ENCODE measurements around the gene BAZ2B.
"Not testable (repeated sequence)": the region's sequence is repeated elsewhere in the genome, so short reads cannot be mapped to it uniquely, and the experiment has no call there.

The BAZ2B gene

GRCh38 chr2:159380685-159381239, 235.6 kb downstream of the BAZ2B start:
- DNase-seq (ENCODE audit: low spot score), result no peak
- TF ChIP-seq, protein P1, sequence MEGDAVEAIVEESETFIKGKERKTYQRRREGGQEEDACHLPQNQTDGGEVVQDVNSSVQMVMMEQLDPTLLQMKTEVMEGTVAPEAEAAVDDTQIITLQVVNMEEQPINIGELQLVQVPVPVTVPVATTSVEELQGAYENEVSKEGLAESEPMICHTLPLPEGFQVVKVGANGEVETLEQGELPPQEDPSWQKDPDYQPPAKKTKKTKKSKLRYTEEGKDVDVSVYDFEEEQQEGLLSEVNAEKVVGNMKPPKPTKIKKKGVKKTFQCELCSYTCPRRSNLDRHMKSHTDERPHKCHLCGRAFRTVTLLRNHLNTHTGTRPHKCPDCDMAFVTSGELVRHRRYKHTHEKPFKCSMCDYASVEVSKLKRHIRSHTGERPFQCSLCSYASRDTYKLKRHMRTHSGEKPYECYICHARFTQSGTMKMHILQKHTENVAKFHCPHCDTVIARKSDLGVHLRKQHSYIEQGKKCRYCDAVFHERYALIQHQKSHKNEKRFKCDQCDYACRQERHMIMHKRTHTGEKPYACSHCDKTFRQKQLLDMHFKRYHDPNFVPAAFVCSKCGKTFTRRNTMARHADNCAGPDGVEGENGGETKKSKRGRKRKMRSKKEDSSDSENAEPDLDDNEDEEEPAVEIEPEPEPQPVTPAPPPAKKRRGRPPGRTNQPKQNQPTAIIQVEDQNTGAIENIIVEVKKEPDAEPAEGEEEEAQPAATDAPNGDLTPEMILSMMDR (IDR thresholded peaks at IDR 0.05), result no peak
- no peak overlapping the region for H3K27ac ChIP-seq
- no peak overlapping the region for H3K4me3 ChIP-seq

GRCh38 chr2:159379181-159379580, 237.2 kb downstream of the BAZ2B start:
- DNase-seq (ENCODE audit: low spot score), result no peak
- no peak overlapping the region for H3K4me3 ChIP-seq
- TF ChIP-seq, protein P1 (IDR thresholded peaks at IDR 0.05), result no peak
- H3K27ac ChIP-seq, result no peak overlapping the region

DNA sequence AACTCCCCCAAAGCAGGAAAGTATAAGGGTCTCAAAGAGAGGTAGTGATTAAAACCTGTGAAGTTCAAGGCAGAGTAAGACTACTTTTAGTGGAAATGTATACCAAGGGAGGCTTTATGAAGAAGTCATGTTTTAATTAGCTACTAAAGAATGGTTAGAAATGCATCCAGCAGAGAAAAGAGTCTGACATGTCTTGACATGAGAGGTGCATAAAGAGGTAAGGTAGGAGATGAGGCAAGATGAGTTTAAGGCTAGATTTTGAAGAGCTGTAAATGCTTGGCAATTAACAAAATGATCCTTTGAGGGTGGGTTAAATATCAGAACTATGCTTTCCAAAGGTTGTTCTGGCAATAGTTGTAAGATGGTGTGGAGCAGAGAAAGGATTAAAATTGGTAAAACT, 241.1 kb downstream of the BAZ2B start:
- no peak for DNase-seq (ENCODE audit: low spot score)
- TF ChIP-seq, protein P1 (IDR thresholded peaks at IDR 0.05), result no peak
- no peak overlapping the region for H3K4me3 ChIP-seq
- H3K27ac ChIP-seq, result no peak overlapping the region

DNA sequence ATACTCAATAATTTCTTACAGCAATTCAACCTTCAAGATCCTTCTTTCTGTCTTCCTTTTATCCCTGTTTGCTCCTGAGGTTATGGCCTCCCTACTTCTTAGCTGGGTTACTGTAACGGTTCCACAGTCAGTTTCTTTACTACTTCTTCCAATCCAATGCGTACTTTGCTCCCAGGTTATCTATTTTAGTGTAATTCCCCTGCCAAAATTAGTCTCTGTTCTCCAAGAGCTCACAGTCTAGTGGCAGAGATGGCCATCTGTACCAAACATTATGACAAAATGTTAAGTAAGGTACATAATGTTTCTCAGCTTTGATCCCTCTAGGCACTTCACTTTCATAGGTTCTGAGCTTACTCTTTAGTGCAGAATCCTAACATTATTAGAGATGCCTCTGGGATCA, 244.8 kb downstream of the BAZ2B start:
- no peak for DNase-seq (ENCODE audit: low spot score)
- Histone ChIP-seq H3K27ac (no peak overlapping the region), H3K4me3 (no peak overlapping the region)
- TF ChIP-seq, protein P1 (IDR thresholded peaks at IDR 0.05), result no peak

GRCh38 chr2:159366538-159366937, 249.8 kb downstream of the BAZ2B start:
- Histone ChIP-seq H3K27ac (no peak overlapping the region), H3K4me3 (no peak overlapping the region)
- no peak for DNase-seq (ENCODE audit: low spot score)
- TF ChIP-seq, protein P1 (IDR thresholded peaks at IDR 0.05), result no peak

- TF ChIP-seq, protein P1 (IDR thresholded peaks at IDR 0.05), result no peak
- no peak for DNase-seq (ENCODE audit: low spot score)
- Histone ChIP-seq H3K4me3 (no peak overlapping the region), H3K27ac (no peak overlapping the region)
Measured at GRCh38 chr2:159362816-159363251, 253.5 kb downstream of the BAZ2B start.

- H3K27ac ChIP-seq, result no peak overlapping the region
- no peak for DNase-seq (ENCODE audit: low spot score)
- H3K4me3 ChIP-seq, result no peak overlapping the region
- TF ChIP-seq, protein P1 (IDR thresholded peaks at IDR 0.05), result no peak
Measured at GRCh38 chr2:159362094-159362493, 254.3 kb downstream of the BAZ2B start.

DNA sequence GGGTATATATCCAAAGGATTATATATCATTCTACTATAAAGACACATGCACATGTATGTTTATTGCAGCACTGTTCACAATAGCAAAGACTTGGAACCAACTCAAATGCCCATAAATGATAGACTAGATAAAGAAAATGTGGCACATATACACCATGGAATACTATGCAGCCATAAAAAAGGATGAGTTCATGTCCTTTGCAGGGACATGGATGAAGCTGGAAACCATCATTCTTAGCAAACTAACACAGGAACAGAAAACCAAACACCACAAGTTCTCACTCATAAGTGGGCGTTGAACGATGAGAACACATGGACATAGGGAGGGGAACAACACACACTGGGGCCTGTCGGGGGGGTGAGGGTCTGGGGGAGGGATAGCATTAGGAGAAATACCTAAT, 254.7 kb downstream of the BAZ2B start:
- DNase-seq (ENCODE audit: low spot score); H3K4me3 ChIP-seq; H3K27ac ChIP-seq: not testable (repeated sequence)
